Stimulated activated CD8-positive, alpha-beta memory T cell treated with anti-CD3 and anti-CD28 coated beads, Interleukin-15, amount 100 ng/mL, for 4 hours (primary cell): ENCODE data around the gene OR52I1.

ENCODE experiments used
- DNase-seq, 2 donors: peaks; one replicate each; pipeline ENCODE4 v3.0.0-alpha.2; 2020; ENCODE audit warnings: low read depth in 2 of 2

OR52I1 gene, protein sequence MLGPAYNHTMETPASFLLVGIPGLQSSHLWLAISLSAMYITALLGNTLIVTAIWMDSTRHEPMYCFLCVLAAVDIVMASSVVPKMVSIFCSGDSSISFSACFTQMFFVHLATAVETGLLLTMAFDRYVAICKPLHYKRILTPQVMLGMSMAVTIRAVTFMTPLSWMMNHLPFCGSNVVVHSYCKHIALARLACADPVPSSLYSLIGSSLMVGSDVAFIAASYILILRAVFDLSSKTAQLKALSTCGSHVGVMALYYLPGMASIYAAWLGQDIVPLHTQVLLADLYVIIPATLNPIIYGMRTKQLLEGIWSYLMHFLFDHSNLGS

DNA sequence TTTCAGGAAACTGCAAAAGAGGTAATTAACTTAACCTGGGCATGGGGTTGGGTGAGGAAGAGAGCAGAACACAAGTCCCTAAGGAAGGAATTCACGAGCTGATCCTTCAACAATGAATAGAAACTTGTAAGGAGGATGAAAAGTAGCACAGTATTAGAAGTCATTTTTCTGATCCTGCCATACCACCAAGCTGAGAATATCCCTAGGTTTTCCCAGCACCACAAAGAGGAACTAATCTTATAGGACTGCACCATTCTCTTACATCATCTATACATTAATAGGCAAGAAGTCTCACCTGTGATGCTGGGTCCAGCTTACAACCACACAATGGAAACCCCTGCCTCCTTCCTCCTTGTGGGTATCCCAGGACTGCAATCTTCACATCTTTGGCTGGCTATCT, at the start of gene OR52I1:
OR52I1 (plus strand) TSS at position 301 of the 400 bp plus-strand sequence; CDS start at position 301, 0 bp downstream.
- DNase-seq: no peak

DNA sequence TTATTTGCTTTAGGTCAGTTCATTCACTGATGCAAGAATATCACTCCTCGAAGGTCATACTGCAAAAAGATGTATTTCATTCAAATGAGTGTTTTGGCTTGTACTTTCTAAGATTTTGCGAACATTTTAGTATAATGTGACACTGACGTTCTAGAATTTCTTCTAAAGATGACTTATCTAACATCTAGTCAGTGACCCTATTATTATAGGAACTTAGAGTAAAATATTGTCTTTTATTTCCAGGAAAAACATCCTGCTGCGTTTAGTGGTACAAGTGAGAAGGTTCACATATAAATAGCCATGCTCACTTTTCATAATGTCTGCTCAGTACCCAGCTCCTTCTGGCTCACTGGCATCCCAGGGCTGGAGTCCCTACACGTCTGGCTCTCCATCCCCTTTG, 48.9 kb upstream of the OR52I1 start, which contains the start of gene OR52M1:
OR52M1 (plus strand) TSS at position 301 of the 400 bp plus-strand sequence; CDS start at position 301, 0 bp downstream.
- DNase-seq: no peak

DNA sequence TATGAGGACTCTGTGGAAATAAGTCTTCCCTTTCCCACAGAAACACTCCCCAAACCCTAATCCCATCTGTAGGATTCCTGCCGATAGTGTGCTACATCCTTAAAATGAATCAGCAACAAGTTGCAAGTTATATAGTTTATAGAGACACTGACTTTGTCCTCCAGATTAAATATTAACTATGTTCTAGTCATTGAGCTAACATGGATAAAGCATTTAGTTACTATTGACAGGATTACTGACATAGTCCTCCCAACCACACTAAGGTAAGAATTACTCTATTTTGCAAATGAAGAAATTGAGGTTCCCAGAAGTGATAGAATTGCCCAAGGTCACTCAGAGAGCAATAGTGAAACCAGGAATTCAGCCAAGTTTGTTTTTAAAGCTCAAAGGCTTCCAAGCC, 47.0 kb upstream of the OR52I1 start:
- DNase-seq: no peak

DNA sequence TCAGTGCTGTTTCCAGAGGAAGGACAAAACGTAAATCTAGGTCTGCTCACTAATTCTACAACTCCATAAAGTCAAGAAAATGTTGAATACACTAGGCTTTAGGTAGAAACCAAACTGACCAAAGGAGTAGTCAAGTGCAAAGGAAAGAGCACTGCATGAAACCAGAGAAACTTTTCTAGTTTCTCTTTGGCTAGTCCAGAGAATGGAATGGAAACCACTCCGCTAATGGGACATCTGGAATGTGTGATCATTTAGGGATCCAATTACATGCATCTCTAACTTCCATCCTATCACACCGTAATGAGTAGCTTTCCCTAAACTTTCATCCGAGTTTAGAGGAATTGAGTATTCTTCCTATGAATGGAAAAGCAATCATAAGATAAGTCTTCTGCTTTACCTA, 46.4 kb upstream of the OR52I1 start:
- DNase-seq: no peak

DNA sequence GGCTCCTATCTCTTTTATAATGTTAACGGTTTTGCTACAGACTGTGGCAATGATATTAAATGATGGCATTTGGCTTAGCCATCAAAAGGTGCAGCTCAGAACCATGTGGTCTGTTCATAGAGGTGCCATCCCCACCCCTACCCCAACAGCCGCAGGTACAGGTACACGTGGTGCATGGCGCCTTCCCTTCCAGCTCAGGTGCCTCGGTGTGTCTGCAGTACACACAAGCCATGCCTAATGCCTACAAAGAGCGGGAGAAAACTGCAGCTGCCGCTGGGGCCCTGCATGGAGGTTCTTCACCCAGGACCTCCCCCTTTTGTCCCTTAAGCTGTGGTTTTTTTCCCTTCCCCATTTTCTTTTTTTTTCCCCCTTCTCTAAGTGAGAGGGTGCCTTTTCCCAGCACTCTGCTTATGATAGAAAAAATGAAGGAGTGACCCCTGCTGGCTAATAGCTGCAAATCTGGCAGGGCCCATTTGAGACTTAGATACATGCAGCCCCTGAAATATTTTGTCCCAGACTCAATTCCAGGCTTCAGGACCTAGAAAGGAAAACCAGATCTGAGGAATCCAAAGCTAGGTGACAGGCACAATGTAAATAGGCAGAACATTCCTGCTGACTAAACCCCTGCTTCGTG, 42.4 kb upstream of the OR52I1 start:
- no peak for DNase-seq

DNA sequence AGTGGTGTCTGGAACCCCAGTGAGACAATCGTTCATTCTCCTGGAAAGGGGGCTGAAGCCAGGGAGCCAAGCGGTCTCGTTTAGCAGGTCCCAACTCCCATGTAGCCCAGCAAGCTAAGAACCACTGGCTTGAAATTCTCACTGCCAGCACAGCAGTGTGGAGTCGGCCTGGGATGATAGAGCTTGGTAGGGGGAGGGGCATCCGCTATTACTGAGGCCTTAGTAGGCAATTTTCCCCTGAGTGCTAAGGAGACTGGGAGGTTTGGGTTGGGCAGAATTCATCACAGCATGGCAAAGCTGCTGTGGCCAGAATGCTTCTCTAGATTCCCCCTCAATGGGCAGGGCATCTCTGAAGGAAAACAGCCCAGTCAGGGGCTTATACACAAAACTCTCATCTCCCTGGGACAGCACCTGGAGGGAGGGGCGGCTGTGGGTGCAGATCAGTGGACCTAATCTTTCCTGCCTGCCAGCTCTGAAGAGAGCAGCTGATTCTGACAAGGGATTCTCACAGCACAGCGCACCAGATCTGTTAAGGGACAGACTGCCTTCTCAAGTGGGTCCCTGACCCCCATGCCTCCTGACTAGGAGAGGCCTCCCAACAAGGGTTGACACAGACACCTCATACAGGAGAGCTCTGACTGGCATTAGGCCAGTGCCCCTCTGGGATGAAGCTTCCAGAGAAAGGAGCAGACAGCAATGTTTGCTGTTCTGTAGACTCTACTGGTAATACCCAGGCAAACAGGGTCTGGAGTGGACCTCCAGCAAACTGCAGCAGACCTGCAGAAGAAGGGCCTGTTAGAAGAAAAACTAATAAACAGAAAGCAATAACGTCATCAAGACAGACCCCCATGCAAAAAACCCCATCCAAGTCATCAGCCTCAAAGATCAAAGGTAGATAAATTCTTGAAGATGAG, 34.1 kb upstream of the OR52I1 start:
- no peak for DNase-seq

DNA sequence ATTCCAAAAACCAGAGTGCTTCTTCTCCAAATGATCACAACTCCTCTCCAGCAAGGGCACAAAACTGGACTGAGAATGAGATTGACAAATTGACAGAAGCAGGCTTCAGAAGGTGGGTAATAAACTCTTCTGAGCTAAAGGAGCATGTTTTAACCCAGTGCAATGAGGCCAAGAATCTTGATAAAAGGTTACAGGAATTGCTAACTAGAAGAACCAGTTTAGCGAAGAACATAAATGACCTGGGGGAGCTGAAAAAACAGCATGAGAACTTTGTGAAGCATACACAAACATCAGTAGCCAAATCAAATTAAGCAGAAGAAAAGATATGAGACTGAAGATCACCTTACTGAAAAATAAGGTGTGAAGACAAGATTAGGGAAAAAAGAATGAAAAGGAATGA, 33.4 kb upstream of the OR52I1 start:
- DNase-seq: no peak

DNA sequence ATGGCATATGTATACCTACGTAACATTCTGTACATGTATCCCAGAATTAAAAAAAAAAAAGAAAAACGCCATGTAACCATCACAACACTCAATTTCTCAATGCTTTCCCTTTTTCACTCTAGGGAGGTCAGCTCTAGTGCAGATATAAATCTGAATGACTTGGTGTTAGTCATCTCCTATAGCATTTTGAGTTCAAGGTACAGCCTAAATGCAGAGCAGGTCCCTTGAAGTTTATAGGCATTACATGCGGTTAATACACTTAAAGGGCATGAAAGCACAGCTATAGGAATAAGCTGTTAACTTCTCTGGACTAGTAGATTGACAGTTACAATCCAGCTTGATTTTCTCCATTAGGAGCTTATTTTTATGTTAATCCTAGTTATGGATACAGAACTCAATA, 28.5 kb upstream of the OR52I1 start:
- no peak for DNase-seq

DNA sequence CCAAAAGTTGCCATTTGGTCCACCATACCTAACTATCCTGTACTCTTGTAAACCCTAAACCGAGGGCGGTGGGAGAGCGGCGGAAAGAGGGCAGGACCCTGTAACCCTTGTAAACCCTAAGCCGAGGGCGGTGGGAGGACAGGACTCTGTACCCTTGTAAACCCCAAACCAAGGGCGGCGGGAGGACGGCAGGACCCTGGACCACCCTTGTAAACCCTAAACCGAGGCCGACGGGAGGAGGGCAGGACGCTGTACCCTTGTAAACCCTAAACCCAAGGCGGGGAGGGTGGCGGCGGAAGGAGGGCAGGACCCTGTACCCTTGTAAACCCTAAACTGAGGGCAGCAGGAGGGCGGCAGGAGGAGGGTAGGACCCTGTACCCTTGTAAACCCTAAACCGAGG, 24.8 kb upstream of the OR52I1 start:
- no peak for DNase-seq

DNA sequence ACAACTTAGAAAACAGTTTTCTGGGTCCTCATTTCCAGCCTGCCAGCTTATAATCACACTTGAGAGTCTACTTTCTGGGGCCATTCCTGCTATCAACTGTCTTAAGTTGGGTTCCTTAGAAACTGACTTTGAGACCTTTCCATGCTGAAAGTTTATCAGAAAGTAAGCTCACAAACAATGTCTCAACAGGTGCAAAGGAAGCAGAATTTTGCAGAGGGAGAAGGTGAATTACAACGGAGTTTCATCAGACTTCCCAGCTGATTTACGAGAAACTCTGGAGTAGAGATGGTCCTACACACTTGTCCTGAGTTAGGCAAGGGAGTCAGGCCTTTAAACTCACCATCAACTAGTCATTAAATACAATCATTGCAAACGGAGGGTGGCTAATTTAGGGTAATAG, 17.0 kb upstream of the OR52I1 start:
- no peak for DNase-seq

DNA sequence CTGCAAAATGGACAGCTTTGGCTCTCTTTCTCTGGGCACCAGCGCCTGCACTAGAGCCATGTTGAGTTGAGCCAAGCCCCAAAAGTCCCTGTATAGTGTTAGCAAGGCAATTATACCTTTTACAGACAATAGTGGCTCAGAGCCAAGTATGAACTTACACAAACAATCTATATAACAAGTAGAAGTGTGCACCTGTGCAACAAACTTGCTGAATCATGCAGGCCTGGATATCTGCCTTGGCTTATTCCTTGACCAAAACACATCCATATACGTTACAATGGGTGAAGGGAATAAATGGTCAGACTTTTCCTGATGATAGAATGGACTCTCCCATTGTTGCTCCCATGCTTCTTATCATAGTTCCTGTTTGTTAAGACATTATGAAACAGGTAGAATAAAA, 16.1 kb upstream of the OR52I1 start:
- no peak for DNase-seq

DNA sequence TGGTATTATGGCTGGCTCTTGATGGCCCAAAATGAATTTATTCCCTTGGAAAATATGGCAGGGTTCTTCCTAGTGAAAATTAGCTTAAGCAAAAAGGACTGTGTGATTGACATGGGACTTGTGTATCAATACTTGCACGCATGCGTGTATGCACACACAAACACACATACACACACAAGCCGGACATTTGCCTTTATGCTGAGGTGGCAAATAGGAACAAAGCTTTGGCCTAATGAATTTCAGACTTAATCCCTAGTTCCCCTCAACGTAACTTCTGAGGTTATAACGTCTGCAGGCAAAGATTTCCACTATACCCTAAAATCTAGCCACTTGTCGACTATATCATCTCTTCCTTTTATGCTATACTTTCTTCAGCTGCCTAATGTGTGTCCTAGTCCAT, 15.2 kb upstream of the OR52I1 start:
- no peak for DNase-seq

DNA sequence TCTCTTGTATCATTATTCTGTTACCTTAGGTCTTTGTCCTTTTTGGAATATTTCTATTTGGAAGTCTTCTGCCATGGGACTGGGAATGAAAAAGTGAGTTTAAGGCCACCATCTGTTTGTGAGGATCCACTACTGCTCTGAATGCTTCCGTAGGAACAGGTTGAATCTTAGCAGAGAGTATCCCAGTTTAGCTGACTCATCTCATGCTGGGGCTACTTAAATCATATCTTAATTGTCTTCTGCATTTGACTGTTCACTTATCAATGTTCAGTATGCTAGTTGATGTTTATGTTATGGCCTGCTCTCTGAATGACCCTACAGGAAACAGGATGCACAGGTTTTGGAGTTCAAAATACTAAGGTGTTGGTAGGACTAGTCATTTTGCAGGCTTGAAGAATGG, 13.7 kb upstream of the OR52I1 start:
- no peak for DNase-seq

DNA sequence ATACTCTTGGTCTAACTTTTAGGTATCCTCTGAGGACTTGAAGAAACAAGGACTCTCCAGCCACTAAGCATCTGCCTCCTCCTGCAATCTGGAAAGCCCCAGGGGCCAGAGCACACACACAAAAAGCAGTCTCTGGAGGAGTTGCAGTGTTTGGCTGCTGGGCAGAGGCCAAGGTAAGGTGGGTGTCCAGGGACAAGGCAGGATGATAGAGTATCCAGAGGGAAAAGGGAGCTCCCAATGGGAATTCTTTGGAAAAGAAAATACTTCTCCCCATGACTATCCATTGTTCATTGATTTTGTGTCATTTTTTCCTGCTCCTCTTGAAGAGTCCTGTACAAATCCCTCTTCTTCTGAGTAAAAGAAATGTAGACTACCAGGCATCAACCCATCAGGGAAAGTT, 12.4 kb upstream of the OR52I1 start, which contains the start of gene OR52I2:
OR52I2 (plus strand) TSS at position 301 of the 400 bp plus-strand sequence.
- no peak for DNase-seq

DNA sequence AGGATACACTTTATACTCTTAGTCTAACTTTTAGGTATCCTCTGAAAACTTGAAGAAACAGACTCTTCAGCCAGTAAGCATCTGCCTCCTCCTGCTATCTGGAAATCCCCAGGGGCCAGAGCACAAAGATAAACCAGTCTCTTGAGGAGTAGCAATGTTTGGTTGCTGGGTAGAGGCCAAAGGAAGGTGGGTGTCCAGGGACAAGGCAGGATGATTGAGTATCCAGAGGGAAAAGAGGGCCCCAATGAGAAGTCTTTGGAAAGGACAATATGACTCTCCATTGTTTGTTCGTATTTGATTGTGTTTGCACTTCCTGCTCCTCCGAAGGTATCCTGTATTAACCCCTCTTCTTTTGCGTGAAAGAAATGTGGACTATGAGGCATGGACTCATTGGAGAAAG, 4.8 kb upstream of the OR52I1 start:
- no peak for DNase-seq

DNA sequence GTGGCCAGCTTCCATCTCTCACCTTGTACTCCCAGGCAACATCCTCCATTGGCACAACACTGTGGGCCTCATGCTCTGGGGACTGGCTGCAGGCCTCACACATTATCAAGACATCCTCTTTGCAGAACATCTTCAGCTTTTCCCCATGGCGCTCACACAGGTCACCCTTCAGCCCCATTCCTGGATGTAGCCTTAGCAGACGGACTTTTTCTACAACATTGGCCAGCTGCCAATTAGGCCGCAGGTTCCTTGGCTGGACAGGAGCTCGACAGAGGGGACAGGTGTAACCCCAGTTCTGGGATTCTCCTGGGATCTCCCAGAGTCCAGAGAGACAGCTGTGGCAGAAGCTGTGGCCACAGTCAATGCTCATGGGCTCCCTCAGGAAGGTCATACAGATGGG, 11.2 kb downstream of the OR52I1 start:
- no peak for DNase-seq

DNA sequence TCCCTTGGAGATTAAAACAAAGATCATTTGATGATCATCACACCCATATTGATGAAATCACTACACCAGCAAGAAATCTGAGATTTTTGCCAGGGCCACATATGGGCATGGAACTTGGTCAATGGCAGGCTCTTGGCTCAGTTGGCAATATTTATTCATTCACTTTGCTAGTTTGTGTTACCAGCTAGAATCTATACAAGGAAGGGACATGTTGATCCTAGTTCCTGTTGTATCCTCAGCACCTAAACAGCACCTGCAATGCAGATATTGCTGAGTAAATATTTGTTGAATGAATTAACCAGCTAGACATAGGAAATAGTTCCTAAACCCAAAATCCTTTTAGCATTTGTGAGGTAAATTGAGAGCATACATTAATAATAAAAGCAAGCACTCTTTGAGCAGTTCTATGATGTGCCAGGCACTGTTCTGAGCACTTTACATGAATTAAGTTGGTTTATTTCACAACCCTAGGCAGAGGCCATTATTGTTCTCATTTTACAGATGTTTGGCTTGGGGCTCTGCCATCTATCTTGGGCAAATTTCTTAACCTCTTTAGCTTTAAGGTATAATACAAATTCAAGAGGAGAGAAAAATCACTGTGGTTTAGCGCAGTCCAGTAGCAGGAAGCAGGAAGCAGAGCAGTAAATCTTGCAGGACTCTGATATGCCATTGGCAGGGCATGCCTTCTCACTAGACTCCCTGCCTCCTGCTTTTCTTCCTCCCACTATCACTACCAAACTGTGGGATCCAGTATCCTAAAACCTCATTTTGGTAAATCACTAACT, 12.6 kb downstream of the OR52I1 start:
- DNase-seq: no peak

DNA sequence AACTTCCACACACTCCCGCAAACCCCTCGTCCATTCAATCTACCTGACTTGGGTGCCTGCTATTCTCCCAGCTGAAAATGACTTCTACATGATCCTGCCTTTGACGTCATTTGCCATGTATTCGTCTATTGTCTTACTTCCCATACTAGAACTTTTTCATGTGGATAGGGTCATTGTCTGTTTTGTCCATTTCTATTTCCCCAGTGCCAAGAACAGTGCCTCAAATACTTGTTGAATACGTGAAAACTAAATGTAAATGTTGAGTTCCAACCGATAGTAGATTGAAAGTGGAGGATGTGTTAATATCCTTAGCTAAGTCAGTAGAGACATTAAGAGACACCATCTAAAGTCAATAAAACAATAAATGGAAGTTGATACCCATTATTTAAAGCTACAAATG, 13.3 kb downstream of the OR52I1 start:
- no peak for DNase-seq

DNA sequence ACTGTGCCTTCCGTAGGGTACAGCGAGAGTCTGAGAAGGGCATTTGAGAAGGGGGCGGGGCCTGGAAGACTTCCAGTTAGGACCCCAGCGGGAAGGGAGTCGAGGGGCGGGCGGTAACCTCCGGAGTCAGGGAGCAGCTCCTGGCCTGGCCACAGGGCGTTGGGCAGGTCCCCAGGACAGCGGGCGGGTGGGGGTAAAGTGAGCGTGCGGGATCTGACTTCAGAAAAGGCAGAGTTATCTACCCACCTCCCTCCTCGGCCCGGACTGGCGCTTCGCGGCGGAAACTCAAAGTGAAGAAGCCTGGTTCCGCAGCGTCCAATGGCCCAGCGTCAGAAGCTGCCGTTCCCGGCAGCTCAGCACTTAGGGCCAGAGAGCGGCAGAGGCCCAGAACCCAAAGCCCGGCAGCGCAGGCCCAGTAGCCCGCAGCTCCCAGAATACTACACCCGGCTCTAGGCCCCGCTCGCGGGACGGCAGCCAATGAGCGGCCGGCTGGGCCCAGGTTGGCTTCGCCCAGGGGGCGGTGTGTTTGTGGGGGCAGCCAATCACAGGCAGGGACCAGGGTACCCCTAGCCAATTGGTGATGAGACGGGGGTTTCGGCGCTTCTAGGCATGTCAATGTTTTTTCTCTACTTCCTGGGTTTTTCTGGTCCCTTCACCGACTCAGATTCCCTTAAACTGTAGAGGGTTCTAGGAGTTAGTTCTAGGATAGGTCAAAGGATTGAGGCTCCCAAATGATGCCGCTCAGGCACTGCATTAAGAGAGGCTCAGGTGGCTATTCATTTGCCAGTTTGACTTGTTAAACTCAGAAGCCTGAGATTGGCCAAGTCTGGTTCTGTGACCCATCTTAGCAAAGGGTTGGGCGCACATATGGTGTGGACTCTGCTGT, 14.2 kb downstream of the OR52I1 start, which contains the start of gene TRIM68:
TRIM68 (minus strand) TSS at position 451 of the 886 bp plus-strand sequence. CDS start 2,727 bp downstream, outside the sequence.
- DNase-seq: peak; percentile 87 to 88

DNA sequence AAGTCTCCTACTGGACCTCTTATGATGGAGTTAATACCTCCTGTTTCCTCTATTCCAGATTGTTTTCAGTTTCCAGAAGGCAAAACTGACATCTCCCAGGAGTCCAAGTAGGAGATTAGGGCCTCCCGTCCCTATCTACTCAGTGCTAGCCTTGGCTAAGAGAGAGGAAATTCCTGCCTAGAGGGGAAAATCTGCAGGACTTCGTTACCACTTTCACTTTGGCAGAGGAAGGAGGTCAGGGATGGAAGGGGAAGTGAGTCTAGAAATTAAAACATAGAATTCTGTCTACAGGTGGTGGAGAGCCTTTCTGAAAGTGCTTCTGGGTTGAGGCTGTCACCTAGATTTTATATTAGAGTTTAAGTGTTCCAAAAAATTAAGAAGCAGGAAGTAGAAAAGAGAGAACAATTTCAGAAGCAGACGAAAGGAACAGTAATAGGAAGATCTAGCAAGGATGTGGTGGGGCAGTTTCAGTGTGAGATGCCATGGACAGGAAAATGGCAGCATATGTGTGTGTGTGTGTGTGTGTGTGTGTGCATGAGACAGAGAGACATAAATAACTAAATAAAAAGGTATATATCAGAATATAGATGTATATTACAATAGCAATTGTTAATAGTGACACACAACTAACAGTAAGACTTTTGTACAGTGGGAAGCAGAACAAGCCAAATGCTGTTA, 16.6 kb downstream of the OR52I1 start:
- no peak for DNase-seq
